Measurements from ENCODE around the gene RNF217.
"Not testable (repeated sequence)": the region's sequence is repeated elsewhere in the genome, so short reads cannot be mapped to it uniquely, and the experiment has no call there.

RNF217 gene

DNA sequence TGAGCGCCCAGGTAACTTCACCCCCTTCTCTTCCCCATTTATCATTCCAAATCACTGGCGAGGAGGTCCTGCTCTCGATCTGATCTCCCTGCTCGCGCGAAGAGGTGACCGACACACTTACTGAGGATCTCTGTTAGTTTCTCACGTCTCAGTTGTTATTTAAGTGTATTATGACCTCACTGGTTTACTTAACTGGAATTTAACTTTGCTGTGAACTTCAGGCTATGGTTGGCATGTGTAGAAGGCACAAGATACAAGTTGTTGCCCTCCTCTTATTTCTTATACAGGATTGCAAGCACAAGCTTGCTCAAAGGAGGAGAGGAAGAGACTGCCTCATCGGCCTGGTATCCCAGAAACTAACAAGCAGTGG, 1.2 kb downstream of the RNF217 start:
- DNase-seq, result no peak

GRCh38 chr6:124963831-124964763, 1.9 kb downstream of the RNF217 start:
- DNase-seq, result no peak

DNA sequence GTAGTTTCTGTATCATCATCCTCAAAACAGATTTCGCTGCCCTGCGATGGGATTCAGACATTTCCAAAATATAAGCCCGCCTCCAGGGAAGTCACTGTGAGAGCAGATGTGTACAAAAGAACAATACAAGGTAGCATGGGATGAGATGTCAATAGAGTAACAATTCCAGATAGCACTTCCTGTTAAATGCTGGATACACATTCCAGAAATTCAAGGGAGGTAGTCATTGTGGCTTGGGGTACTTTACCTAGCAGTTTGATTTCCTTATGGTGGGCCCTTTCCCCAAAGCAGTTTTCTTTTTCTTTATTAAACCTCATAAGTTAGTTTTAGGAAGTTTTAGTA, 2.5 kb downstream of the RNF217 start:
- DNase-seq, result no peak

DNA sequence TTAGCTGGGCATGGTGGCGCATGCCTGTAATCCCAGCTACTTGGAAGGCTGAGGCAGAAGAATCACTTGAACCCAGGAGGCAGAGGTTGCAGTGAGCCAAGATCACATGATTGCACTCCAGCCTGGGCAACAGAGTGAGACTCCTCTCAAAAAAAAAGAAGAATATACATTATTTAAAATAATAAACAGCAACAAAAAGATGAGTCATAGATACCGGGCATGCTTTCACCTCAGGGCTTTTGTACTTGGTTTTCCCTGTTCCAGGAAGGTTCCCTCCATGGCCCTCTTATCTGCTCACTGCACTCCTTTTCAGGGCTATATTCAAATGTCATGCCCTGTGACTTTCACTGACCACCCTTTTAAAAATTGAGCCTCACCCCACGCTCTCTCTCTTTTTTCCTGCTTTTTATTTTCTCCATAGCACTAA, 3.2 kb downstream of the RNF217 start:
- DNase-seq, result not testable (repeated sequence)

GRCh38 chr6:124967444-124967843, 5.2 kb downstream of the RNF217 start:
- DNase-seq, result no peak

DNA sequence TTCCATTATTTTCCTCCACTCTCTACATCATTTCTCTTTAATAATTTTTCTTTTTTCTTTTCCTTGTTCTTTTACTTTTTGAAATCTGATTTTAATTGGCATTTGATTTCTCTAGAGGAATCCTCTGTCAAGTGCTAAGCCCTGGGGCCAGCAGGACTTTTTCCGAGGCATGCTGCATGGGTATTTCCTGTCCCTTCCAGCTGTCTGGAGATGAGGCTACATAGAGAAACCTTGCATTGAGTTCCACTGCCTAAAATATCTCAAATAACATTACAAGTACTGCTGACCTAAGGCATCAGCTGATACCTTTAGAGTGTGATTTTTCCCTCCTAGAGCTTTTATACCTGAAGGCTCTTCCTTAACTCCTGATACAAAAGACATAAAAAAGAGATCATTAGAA, 6.2 kb downstream of the RNF217 start:
- no peak for DNase-seq

GRCh38 chr6:124970243-124970642, 8.0 kb downstream of the RNF217 start:
- DNase-seq, result no peak

DNA sequence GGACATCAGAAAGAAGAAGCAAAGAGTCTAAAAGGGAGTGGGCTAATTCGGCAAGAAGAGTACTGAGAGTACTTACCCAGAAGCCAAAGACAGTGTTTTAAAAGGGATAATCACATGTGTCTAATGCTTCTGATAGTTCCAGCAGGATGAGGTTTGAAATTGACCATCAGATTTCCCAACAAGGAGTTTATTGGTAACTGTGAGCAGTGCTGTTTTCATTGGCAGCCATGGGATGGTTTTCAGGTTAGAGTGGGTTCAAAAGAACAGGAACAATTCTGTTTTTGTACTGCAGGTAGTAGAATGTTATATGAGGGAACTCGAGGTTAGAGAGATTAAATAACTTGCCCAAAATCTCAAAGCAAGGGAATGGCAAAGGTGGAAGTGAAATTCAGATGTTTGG, 8.5 kb downstream of the RNF217 start:
- DNase-seq, result no peak

DNA sequence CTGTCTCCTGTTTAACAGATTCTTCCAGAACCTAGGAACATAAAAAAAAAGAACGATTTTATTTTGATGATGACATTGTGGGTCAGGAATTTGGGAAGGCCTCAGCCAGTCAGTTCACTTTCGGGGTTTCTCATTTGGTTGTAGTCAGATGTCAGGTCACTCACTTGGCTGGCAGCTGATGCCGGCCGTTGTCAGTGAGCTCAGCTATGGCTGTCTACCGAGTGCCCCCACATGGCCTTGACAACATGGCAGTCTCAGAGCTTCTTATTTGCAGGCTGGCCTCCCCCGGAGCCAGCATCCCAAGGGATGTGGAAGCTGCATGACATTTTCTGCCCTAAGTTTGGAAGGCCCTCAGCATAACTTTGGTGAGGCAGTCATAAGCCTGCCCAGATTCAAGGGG, 11.5 kb downstream of the RNF217 start:
- no peak for DNase-seq

- DNase-seq, result no peak
Observed at GRCh38 chr6:124974771-124975377, 12.6 kb downstream of the RNF217 start.

DNA sequence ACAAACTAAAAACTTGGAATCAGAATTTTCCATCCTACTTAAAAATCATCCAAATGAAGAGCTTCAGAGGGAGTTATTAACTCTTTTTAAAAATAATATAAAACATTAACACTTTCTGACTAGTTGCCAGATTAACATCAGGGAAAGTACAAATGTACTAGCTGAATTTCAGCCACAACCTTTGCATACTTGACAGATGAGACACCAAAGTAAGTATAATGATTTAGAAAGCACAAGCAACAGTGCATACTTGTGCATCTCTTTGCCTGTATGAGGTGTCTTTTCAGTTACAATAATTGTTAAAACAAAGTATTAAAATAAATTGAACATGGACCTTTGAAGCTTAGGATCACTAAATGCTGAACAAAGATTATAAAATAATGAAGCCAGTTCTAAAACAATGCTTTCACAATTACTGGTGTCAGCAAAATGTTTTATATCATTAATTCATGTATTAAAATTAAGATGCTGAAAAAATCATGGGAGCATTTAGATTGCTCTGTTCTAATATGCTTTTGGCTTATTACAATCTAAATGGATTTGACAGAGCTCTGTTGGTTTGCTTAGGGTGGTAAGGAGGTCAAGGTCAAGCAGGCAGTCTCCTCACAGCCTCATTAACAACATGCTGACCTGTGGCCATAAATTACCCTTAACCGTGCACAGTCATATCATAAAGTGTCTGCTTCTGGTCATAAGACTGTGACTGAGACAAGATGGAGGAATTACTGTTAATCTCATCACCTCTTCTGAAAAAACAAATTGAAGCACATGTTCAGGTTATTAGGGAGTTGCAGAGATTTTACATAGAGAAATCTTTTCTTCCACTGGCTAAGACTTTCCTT, 15.1 kb downstream of the RNF217 start:
- DNase-seq, result no peak

DNA sequence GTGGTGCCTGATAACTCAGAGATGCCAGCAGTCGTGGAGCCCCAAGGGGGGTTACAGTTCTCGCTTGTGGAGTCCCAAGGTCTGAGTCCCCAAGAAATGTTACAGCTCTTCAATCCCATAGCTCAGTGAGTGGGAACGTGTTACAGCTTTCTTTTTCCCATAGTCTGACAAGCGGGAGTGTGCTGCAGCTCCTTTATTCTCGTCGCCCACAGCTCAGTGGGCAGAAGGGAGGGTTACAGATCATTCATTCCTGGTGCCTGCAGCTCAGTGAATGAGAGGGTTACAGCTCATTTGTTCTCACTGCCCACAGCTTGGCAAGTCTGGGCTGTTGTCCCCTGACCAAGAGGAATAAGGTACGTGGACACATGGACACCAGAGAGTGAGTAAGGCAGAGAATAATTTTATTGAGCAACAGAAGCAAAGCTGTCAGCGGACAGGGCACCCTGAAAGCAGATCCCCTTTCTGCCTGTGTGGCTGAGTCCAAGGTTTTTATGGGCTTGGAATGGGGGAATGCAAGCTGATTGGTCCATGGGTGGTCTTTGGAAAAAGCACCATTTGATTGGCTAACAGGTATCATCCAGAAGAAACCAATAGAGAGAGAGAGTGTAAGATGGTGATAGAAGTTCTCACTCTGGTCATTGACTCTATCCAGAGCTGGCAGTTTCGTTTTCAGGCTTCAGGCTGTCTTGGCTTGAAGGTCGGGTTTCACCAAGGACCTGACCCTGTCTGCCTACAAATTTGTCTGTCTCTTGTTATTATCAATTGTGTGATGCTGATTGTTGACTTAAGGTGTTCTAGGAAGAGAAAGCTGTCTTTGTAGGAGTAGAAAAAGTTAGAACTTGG, 16.4 kb downstream of the RNF217 start:
- no peak for DNase-seq

DNA sequence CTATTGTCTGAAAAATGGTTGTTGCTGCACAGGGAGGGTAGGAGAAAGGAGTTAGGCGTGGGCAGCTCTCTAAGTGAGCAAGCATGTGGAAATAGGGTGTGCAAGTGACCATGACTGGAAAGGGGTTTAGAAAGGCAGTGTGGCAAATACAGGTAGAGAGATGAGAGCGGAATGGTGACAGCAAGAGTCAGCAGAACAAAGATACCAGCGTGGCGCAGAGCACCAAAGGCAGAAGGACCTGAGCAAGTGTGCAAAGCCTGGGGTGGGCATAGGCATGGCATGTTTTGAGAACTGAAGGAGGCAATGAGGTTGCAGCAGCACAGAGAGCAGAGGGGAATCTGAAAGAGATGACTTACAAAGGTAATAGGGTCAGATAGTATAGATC, 17.0 kb downstream of the RNF217 start:
- DNase-seq, result no peak

- DNase-seq, result no peak
Observed at GRCh38 chr6:124982669-124983068, 20.4 kb downstream of the RNF217 start.

DNA sequence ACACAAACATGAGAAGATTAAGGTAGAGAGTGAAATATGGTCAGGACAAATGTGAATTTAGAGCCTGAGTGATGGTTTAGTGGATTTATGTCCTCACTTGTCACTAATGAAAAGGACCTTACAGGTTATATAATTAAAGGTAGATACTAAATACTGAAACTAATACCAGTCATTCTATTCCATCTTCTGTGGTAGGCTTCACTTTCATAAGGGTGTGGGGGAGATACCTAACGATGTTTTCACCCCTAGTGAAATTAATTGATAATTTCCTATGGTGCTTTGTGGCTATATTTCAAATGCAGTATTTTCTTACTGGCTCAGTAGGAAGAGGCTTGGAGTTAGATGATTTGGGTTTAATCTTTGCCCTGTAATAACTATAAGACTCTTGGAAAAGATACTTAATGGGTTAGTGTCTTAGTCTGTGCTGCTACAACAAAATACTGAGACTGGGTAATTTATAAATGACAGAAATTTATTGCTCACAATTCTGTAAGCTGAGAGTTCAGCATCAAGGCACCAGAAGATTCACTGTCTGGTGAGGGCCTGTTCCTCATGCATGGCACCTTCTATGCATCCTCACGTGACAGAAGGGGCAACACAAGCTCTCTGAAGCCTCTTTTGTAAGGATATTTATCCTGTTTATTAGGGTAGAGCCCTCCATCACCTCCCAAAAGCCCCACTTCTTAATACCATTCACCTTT, 21.3 kb downstream of the RNF217 start:
- DNase-seq, result no peak

DNA sequence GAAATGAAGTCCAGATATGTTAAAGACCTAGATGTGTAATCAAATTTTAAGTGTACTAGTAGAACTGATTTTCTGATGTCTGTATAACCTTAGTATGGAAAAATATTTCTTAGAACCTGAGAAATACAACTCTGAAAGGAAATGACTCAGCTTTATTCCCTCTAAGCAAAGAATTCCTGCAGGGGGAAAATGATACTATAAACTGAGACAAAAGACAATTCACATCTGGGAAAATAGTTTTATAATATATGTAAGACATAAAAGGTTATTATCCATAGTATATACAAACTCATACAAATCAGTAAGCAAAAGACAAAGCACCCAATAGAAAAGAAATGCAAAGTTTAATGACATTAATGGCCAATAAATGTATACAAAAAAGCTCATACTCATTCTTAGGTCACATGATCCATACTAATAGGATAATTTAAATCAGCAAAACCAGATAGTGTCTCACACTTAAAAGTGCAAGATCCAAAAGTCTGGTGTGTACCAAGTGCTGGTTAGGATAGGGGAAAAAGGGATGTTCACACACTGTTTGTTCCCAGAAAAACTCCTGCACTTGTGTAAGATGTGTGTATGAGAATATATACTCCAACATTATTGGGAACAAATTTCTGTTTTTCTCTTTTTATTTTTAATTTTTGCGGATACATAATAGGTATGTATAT, 22.6 kb downstream of the RNF217 start:
- DNase-seq, result no peak

GRCh38 chr6:124986164-124986563, 23.9 kb downstream of the RNF217 start:
- no peak for DNase-seq

DNA sequence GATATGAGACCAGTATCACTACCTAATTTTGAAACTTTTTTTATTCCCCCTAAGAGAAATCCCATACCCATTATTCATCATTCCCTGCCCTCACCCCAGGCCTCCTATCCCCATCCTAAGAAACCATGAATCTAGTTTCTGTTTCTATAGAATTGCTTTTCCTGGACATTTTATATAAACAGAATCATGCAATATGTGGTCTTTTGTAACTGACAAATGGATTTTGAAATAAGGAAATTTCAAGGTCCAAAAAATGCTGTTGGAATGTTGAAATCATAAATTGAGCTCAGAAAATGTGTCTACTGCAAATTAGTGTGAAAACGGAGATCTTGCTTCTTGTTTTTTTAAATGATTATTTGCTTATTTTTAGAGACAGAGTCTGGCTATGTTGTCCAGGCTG, 25.1 kb downstream of the RNF217 start:
- DNase-seq, result no peak

- no peak for DNase-seq
Observed at GRCh38 chr6:124987999-124988591, 25.9 kb downstream of the RNF217 start.

GRCh38 chr6:124989136-124989983, 27.1 kb downstream of the RNF217 start:
- no peak for DNase-seq

Data from CD4-positive, alpha-beta T cell treated with Interleukin-1 beta for 1 hour (primary cell).